ENCODE measurements around the gene MRPS26. TPM values are rescaled to one million over a fixed set of nuclear protein-coding genes. Genes with fewer than 3 reads are reported as not detected.
A peak's percentile ranks its signal among the peaks of the same experiment; 100 is the strongest.

Gene MRPS26
- total and polyA plus RNA-seq, 7 experiments from 2014 or later = 22.2 to 94.2 (median 30.9) TPM

DNA sequence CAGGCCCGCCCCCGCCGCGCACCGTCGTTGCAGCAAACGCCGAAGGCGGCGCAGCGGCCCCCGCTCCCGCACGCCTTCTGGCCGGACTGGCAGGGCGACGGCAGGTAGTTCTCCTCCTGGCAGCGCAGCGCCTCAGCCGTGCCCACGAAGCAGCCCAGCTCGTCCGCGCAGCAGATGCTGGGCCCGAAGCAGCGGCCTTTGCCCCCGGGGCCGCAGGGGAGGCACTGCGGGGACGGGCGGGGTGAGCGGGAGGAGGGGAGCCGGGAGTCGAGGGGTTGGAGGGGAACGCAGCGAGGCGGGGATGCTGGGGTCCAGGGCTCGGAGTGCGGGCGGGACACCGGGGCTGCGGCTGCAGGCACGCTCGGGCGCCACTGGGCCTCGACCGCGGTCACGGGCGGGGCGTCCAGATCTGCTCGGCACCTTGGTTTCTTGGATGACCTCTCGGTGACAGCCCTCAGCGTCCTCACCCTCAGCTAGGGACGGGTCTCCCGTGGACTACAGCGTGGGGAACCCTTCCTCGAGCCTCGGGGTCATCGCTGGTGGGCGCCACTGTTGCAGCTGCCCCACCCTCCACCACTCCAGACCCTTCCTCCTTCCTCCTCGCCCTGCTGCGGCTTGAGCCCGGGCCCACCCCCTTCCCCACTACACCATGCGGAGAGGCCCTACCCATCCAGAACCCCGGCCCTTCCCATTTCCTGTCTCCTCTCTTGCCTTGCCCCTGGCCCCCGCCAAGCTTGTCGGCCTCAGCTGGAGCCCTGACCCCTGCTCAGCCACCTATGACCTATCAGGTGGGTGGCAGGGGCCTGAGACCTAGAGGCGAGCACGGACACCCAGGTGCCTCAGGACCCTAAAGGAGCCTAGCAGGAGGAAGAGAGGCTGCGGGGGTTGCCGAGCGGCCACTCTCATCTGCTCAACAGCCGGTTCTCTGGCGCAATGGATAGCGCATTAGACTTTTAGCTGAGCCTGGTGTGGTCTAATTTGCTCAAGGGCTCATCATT lies 37.4 kb downstream of the MRPS26 start:
- Mint-ChIP-seq H3K36me3 (peaks cover 0 to 4% (median 0%) of the 10 kb centered on the region in 5 donors), H3K4me3 (peak overlapping the region in 9 of 10 donors; percentile 27 to 79 (median 59)), H3K9me3 (peaks cover 0 to 2% (median 0%) of the 10 kb centered on the region in 11 donors), H3K4me1 (peaks cover 5 to 13% (median 9%) of the 10 kb centered on the region in 7 donors), H3K27me3 (peaks cover 8 to 56% (median 23%) of the 10 kb centered on the region in 5 donors), H3K27ac (peak overlapping the region in 2 of 9 donors; percentile 3 to 20)
- peak; percentile 25 for ATAC-seq
- Histone ChIP-seq H3K4me1 (ENCODE audit: control insufficient read depth in 2 of 2, insufficient read depth in 2 of 2, low read length in 2 of 2) (peaks cover 0 to 8% of the 10 kb centered on the region in 2 donors), H3K27ac (ENCODE audit: low read depth, low read length) (no peak overlapping the region), H3K36me3 (ENCODE audit: control insufficient read depth in 2 of 3, insufficient read depth in 3 of 3, low read length in 3 of 3) (no peaks in the 10 kb centered on the region), H3K9me3 (ENCODE audit: control insufficient read depth in 2 of 3, low read length in 3 of 3) (no peaks in the 10 kb centered on the region), H3K27me3 (ENCODE audit: control insufficient read depth in 2 of 2, insufficient read depth in 2 of 2, low read length in 2 of 2) (peaks cover 0 to 13% of the 10 kb centered on the region in 2 donors), H3K4me3 (ENCODE audit: low read length) (peak overlapping the region; percentile 17)
- ChIA-PET POLR2A (interaction anchor here (0.7 to 2.2 kb wide), 6 partner anchors 9 to 35 kb away, joined by 3 to 24 read pairs (median 4); no protein-coding TSS in a partner anchor), CTCF (no interaction called here)
- intact Hi-C loops (cut with micrococcal nuclease) = no loop called here
- DNase-seq = peak in 3 of 9 donors; percentile 20 to 42 (median 23)

DNA sequence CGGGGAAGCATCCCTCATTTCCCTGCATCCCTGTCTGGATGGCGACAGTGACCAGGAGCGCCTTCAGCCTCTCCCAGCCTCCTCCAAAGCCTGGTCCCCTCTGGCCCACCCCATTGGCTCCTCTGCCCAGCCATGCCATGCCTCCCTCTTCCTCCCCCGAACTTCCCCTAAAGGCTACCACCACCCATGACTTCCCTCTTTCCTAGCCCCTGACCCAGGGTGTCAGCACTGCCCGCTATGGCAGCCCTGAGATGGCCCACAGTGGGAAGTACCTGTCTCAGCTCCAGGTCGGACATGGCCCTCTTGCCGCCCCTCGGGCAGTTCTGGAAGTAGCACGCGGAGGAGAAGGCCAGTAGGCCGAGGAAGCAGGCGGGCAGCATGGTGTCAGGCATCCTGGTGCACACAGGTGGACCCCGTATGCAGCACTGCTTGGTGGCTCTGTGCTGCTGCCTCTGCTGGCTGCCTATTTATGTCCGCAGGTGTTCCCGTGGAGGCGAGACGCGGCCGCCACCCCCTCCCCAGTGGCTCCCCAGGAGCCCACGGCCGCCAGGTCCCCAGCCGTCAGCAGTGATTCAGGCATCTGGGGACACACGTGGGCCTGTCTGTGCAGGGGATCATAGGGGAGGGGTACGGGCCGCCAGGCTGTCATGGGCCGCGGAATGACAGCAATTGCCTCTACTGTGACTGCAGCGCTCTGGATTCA lies 38.6 kb downstream of the MRPS26 start, which contains the start of gene AVP:
TSS of gene AVP (minus strand) at position 442 of the 703 bp plus-strand sequence. CDS start at position 392, 50 bp downstream.
- Mint-ChIP-seq H3K36me3 (peaks cover 0 to 4% (median 0%) of the 10 kb centered on the region in 5 donors), H3K4me1 (peaks cover 5 to 15% (median 11%) of the 10 kb centered on the region in 7 donors), H3K4me3 (peak within 1 kb of the TSS in 9 of 10 donors; percentile 27 to 79 (median 65)), H3K9me3 (peaks cover 0 to 2% (median 0%) of the 10 kb centered on the region in 11 donors), H3K27ac (peak within 1 kb of the TSS in 2 of 9 donors; percentile 3 to 20), H3K27me3 (peaks cover 8 to 54% (median 23%) of the 10 kb centered on the region in 5 donors)
- ATAC-seq (peak; percentile 49), DNase-seq (no peak)
- no peak within 1 kb of the TSS for H3K27ac ChIP-seq (ENCODE audit: low read depth, low read length)
- intact Hi-C loops (cut with micrococcal nuclease) = no loop called here
- peaks cover 0 to 8% of the 10 kb centered on the region in 2 donors for H3K4me1 ChIP-seq (ENCODE audit: control insufficient read depth in 2 of 2, insufficient read depth in 2 of 2, low read length in 2 of 2)
- H3K4me3 ChIP-seq (ENCODE audit: low read length) = no peak within 1 kb of the TSS
- H3K9me3 ChIP-seq (ENCODE audit: control insufficient read depth in 2 of 3, low read length in 3 of 3) = no peaks in the 10 kb centered on the region
- H3K27me3 ChIP-seq (ENCODE audit: control insufficient read depth in 2 of 2, insufficient read depth in 2 of 2, low read length in 2 of 2) = peaks cover 0 to 13% of the 10 kb centered on the region in 2 donors
- ChIA-PET CTCF (no interaction called here), POLR2A (interaction anchor here (1.4 to 2.2 kb wide), 3 partner anchors 8 to 36 kb away, joined by 4 to 24 read pairs (median 10); no protein-coding TSS in a partner anchor)
- H3K36me3 ChIP-seq (ENCODE audit: control insufficient read depth in 2 of 3, insufficient read depth in 3 of 3, low read length in 3 of 3) = no peaks in the 10 kb centered on the region

DNA sequence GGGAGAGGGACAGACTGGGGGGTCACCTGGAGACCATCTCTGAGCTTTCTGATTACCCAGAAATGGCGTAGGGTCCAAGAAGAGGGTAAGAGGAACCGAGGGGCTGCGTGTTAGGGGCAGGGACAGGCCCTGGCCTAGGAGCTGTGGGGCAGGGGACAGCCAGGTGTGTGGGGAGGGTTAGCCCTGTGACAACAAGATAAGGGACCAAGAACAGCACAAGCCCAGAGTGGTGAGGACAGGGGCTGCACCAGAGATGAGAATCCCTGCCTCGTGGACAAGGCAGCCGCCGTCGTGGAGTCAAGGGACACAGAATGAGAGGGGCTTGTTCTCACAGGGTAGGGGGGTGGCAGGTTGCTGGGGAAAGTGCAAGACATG lies 39.1 kb downstream of the MRPS26 start:
- no peak for ATAC-seq
- no peaks in the 10 kb centered on the region for H3K9me3 ChIP-seq (ENCODE audit: control insufficient read depth in 2 of 3, low read length in 3 of 3)
- CTCF ChIA-PET = no interaction called here
- H3K36me3 Mint-ChIP-seq = peaks cover 0 to 4% (median 0%) of the 10 kb centered on the region in 5 donors
- H3K27me3 ChIP-seq (ENCODE audit: control insufficient read depth in 2 of 2, insufficient read depth in 2 of 2, low read length in 2 of 2) = peaks cover 0 to 13% of the 10 kb centered on the region in 2 donors
- H3K4me1 ChIP-seq (ENCODE audit: control insufficient read depth in 2 of 2, insufficient read depth in 2 of 2, low read length in 2 of 2) = peaks cover 0 to 9% of the 10 kb centered on the region in 2 donors
- no peak for DNase-seq
- no peak overlapping the region for H3K27ac Mint-ChIP-seq
- peak overlapping the region in 2 of 10 donors; percentile 7 to 65 for H3K4me3 Mint-ChIP-seq
- intact Hi-C loops (cut with micrococcal nuclease) = no loop called here
- POLR2A ChIA-PET = no interaction called here
- peaks cover 0 to 2% (median 0%) of the 10 kb centered on the region in 11 donors for H3K9me3 Mint-ChIP-seq
- no peak overlapping the region for H3K4me3 ChIP-seq (ENCODE audit: low read length)
- H3K4me1 Mint-ChIP-seq = peaks cover 5 to 20% (median 15%) of the 10 kb centered on the region in 7 donors
- no peak overlapping the region for H3K27ac ChIP-seq (ENCODE audit: low read depth, low read length)
- peaks cover 8 to 57% (median 23%) of the 10 kb centered on the region in 5 donors for H3K27me3 Mint-ChIP-seq
- H3K36me3 ChIP-seq (ENCODE audit: control insufficient read depth in 2 of 3, insufficient read depth in 3 of 3, low read length in 3 of 3) = no peaks in the 10 kb centered on the region

DNA sequence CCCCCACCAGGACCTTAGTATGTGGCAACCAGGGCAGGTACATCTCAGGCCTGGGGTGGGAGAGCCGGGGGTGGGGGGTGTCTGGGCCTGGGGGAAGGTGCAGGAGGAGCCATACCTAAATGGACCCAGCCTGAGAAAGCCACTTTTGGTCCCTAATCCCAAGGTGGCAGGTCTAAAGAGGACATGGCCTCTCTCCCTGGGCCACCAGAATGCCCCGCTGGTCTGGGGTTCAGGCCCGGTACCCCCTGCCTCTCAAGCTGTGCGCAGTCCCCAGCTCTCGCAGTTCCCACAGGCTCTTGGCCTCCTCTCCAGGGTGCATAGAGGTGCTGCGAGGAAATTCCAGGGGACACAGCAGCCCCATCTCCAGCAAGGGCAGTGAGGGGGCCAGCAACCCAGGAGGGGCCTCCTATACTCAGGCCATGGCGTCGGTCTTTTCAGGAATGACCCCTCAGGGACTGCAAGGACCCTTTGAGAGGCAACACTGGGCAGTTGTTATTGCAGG lies 39.8 kb downstream of the MRPS26 start:
- peaks cover 10 to 27% (median 22%) of the 10 kb centered on the region in 7 donors for H3K4me1 Mint-ChIP-seq
- Histone ChIP-seq H3K4me1 (ENCODE audit: control insufficient read depth in 2 of 2, insufficient read depth in 2 of 2, low read length in 2 of 2) (peaks cover 0 to 16% of the 10 kb centered on the region in 2 donors), H3K27ac (ENCODE audit: low read depth, low read length) (no peak overlapping the region), H3K4me3 (ENCODE audit: low read length) (no peak overlapping the region), H3K36me3 (ENCODE audit: control insufficient read depth in 2 of 3, insufficient read depth in 3 of 3, low read length in 3 of 3) (no peaks in the 10 kb centered on the region), H3K9me3 (ENCODE audit: control insufficient read depth in 2 of 3, low read length in 3 of 3) (no peaks in the 10 kb centered on the region), H3K27me3 (ENCODE audit: control insufficient read depth in 2 of 2, insufficient read depth in 2 of 2, low read length in 2 of 2) (peaks cover 0 to 13% of the 10 kb centered on the region in 2 donors)
- peaks cover 8 to 56% (median 19%) of the 10 kb centered on the region in 5 donors for H3K27me3 Mint-ChIP-seq
- H3K9me3 Mint-ChIP-seq = peaks cover 0 to 2% (median 0%) of the 10 kb centered on the region in 11 donors
- intact Hi-C loops (cut with micrococcal nuclease) = no loop called here
- ChIA-PET POLR2A (interaction anchor here (1.2 to 1.6 kb wide), 3 partner anchors 8 to 72 kb away, joined by 4 to 5 read pairs (median 4); no protein-coding TSS in a partner anchor), CTCF (interaction anchor here (0.9 kb wide), 1 partner anchor 8 kb away, joined by 3 read pairs; no protein-coding TSS in a partner anchor)
- no peak overlapping the region for H3K27ac Mint-ChIP-seq
- ATAC-seq (no peak), DNase-seq (no peak)
- H3K36me3 Mint-ChIP-seq = peaks cover 0 to 4% (median 0%) of the 10 kb centered on the region in 5 donors
- no peak overlapping the region for H3K4me3 Mint-ChIP-seq

DNA sequence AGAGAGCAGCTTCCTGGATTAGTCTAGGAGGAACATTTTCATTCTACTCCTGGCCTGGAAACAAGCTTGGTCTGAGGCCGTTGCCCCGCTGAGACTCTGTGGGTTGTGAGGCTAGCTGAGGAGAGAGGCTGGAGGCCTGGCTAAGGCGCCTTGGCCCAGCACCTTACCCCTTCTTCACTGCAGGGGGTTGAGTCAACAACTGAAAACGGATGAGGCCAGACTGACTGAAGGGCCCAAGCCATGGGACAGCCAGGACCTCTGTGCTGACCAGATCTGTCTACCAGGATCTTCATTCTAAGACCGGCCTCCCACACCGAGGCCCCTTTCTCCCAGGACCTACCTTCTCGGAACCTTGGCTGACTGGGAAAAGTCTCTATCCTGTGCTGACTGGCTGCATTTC lies 42.2 kb downstream of the MRPS26 start:
- H3K36me3 Mint-ChIP-seq = peaks cover 0 to 4% (median 0%) of the 10 kb centered on the region in 5 donors
- DNase-seq (no peak), ATAC-seq (no peak)
- H3K4me3 ChIP-seq (ENCODE audit: low read length) = no peak overlapping the region
- H3K27me3 Mint-ChIP-seq = peaks cover 0 to 54% (median 0%) of the 10 kb centered on the region in 5 donors
- peaks cover 0 to 6% of the 10 kb centered on the region in 2 donors for H3K27me3 ChIP-seq (ENCODE audit: control insufficient read depth in 2 of 2, insufficient read depth in 2 of 2, low read length in 2 of 2)
- ChIA-PET CTCF (interaction anchor here (0.6 kb wide), 1 partner anchor 187 kb away, joined by 4 read pairs; no protein-coding TSS in a partner anchor), POLR2A (interaction anchor here (0.9 to 1.7 kb wide), 7 partner anchors 10 to 70 kb away, joined by 3 to 4 read pairs (median 3); no protein-coding TSS in a partner anchor)
- H3K4me1 Mint-ChIP-seq = peaks cover 17 to 30% (median 25%) of the 10 kb centered on the region in 7 donors
- no peaks in the 10 kb centered on the region for H3K9me3 ChIP-seq (ENCODE audit: control insufficient read depth in 2 of 3, low read length in 3 of 3)
- no peak overlapping the region for H3K27ac ChIP-seq (ENCODE audit: low read depth, low read length)
- no peaks in the 10 kb centered on the region for H3K36me3 ChIP-seq (ENCODE audit: control insufficient read depth in 2 of 3, insufficient read depth in 3 of 3, low read length in 3 of 3)
- peaks cover 0 to 18% of the 10 kb centered on the region in 2 donors for H3K4me1 ChIP-seq (ENCODE audit: control insufficient read depth in 2 of 2, insufficient read depth in 2 of 2, low read length in 2 of 2)
- H3K4me3 Mint-ChIP-seq = no peak overlapping the region
- peaks cover 0 to 3% (median 0%) of the 10 kb centered on the region in 11 donors for H3K9me3 Mint-ChIP-seq
- no peak overlapping the region for H3K27ac Mint-ChIP-seq
- intact Hi-C loops (cut with micrococcal nuclease) = no loop called here

All from naive thymus-derived CD4-positive, alpha-beta T cell (primary cell).